NB4 (cell line): ENCODE results near the gene DIO1.

Experiments used
- DNase-seq: peaks from one replicate; pipeline ENCODE4 v3.0.0; 2010; ENCODE audit warnings: low read depth
- H3K4me3 ChIP-seq: one replicate; pipeline ENCODE4 v1.5.1; 2011; ENCODE audit warnings: mild to moderate bottlenecking, low read depth, low read length, moderate library complexity
- CTCF ChIP-seq: IDR thresholded peaks from one replicate; pipeline ENCODE4 v1.5.1; 2012; ENCODE audit warnings: low read depth, low read length
- MAX ChIP-seq: IDR thresholded peaks from 2 replicates; pipeline ENCODE4 v1.6.1; 2011; ENCODE audit warnings: low read depth, low read length
- MYC ChIP-seq: IDR thresholded peaks from 2 replicates; pipeline ENCODE4 v1.6.1; 2011; ENCODE audit warnings: low read depth, low read length
- POLR2A ChIP-seq: IDR thresholded peaks from 2 replicates; pipeline ENCODE4 v1.6.1; 2011; ENCODE audit warnings: mild to moderate bottlenecking; ENCODE audit not compliant: insufficient read length; ENCODE audit errors: extremely low read depth

Gene DIO1

GRCh38 chr1:53945433-53946251 is 51.7 kb downstream of the DIO1 start, which contains the start of gene IFT25:
Gene IFT25 (minus strand): TSS chr1:53945699. CDS start chr1:53940082, 5,617 bp downstream.
- peak within 1 kb of the TSS; percentile 81 for H3K4me3 ChIP-seq
- TF ChIP-seq POLR2A, result peak; percentile 52
- TF ChIP-seq CTCF, result no peak
- TF ChIP-seq MAX, result peak; percentile 10; the same call in 1 of the 2 replicates
- 0 out of 2 replicates have a peak, but pooled peaks have one; percentile 38 for TF ChIP-seq MYC
- DNase-seq, result peak; percentile 95

GRCh38 chr1:53946252-53947171 is 52.5 kb downstream of the DIO1 start, which contains the start of gene LRRC42:
Gene LRRC42 (plus strand): TSS chr1:53946350. CDS start chr1:53952000, 5,650 bp downstream.
- TF ChIP-seq MYC (no peak), POLR2A (peak; percentile 12), CTCF (peak; percentile 8), MAX (no peak)
- no peak for DNase-seq
- peak within 1 kb of the TSS; percentile 81 for H3K4me3 ChIP-seq

GRCh38 chr1:53947172-53947907 is 53.4 kb downstream of the DIO1 start:
- peak overlapping the region; percentile 68 for H3K4me3 ChIP-seq
- no peak for TF ChIP-seq MYC
- TF ChIP-seq POLR2A, result no peak
- no peak for TF ChIP-seq CTCF
- TF ChIP-seq MAX, result no peak
- DNase-seq, result no peak

GRCh38 chr1:53948291-53948690 is 54.3 kb downstream of the DIO1 start:
- DNase-seq, result no peak
- no peak overlapping the region for H3K4me3 ChIP-seq
- TF ChIP-seq MAX, result no peak
- no peak for TF ChIP-seq CTCF
- no peak for TF ChIP-seq MYC
- TF ChIP-seq POLR2A, result no peak
